ENCODE results near the gene VEZF1. TPM values are rescaled to one million over a fixed set of nuclear protein-coding genes. Genes with fewer than 3 reads are reported as not detected.

The VEZF1 gene
- polyA plus RNA-seq, 3 donors = 28.3 to 40.1 (median 29.0) TPM

DNA sequence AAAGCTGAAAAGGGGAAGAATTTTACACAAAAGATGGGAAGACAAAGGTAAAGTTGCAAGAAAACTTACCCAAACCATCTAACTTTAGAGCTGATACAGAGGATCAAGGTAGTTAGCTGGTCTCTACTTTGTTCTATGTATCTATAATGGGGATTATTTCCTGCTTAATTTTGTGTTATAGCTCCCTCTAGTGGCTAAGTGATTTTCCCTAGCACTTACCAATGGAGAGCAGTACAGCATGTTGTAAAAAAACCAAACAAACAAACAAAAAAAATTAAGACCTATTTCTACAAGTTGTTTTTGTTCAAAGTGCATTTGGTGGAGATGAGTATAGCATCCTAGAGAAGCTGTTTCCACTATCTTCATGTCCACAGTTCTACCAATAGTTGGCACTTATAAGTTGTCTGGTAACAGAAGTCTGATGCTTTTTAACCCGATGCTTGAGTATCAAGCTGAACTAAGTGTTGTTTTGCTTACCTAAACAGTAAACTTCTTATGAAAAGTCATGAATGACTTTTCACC, 11.5 kb upstream of the VEZF1 start:
- DNase-seq = peak; percentile 53 to 76 (median 61)
- H3K4me3 Mint-ChIP-seq = no peak overlapping the region
- Histone ChIP-seq H3K4me2 (replicated peaks; ENCODE audit: extremely low read depth, low read length, poor library complexity, severe bottlenecking) (no peak overlapping the region), H3K79me2 (ENCODE audit: insufficient read depth, low read length) (peaks cover 37% of the 10 kb centered on the region), H4K20me1 (ENCODE audit: insufficient read depth, low read length) (peaks cover 68% of the 10 kb centered on the region), H3K27ac (ENCODE audit: low read depth in 1 of 2, low read length in 2 of 2) (no peak overlapping the region), H3K4me1 (ENCODE audit: control insufficient read depth in 1 of 2, insufficient read depth in 2 of 2, low read length in 2 of 2) (peaks cover under 1 to 9% of the 10 kb centered on the region in 2 donors), H3K4me3 (replicated peaks in 1 of 3; ENCODE audit: low read depth in 2 of 3, low read length in 3 of 3) (no peak overlapping the region), H3K36me3 (replicated peaks in 1 of 2; ENCODE audit: control insufficient read depth in 1 of 2, insufficient read depth in 2 of 2, low read length in 2 of 2) (peaks cover 34 to 70% of the 10 kb centered on the region in 2 donors), H3K9ac (ENCODE audit: insufficient read depth, low read length, poor library complexity, severe bottlenecking) (no peak overlapping the region), H3K9me3 (replicated peaks in 1 of 2; ENCODE audit: control insufficient read depth in 1 of 2, insufficient read depth in 1 of 2, low read length in 2 of 2) (no peaks in the 10 kb centered on the region), H3K27me3 (ENCODE audit: control insufficient read depth in 2 of 2, insufficient read depth in 2 of 2, low read length in 2 of 2) (no peaks in the 10 kb centered on the region), H2AFZ (ENCODE audit: insufficient read depth, low read depth, low read length, poor library complexity, severe bottlenecking) (no peak overlapping the region)
- peaks cover 17% of the 10 kb centered on the region for H3K4me1 Mint-ChIP-seq
- H3K36me3 Mint-ChIP-seq = peaks cover 39 to 41% of the 10 kb centered on the region in 2 donors
- H3K27me3 Mint-ChIP-seq (ENCODE audit: low read depth in 3 of 3) = no peaks in the 10 kb centered on the region
- intact Hi-C loops (cut with micrococcal nuclease) = loop anchor here in 1 of 2 donors (5.0 kb wide), 1 partner anchor 142 kb away; no protein-coding TSS in a partner anchor
- no CpG with 5 or more reads among the region's 1 CpG for WGBS (ENCODE audit: insufficient coverage)
- TF ChIP-seq CTCF (IDR thresholded peaks at IDR 0.05) = peak; percentile 90
- H3K9me3 Mint-ChIP-seq = no peaks in the 10 kb centered on the region
- H3K27ac Mint-ChIP-seq = no peak overlapping the region

- peaks cover 19% of the 10 kb centered on the region for H3K4me1 Mint-ChIP-seq
These were observed 11.0 kb upstream of the VEZF1 start for GRCh38 chr17:57999010-57999495.

More at GRCh38 chr17:57999010-57999495, 11.0 kb upstream of the VEZF1 start:
- Histone ChIP-seq H3K9me3 (replicated peaks in 1 of 2; ENCODE audit: control insufficient read depth in 1 of 2, insufficient read depth in 1 of 2, low read length in 2 of 2) (no peaks in the 10 kb centered on the region), H2AFZ (ENCODE audit: insufficient read depth, low read depth, low read length, poor library complexity, severe bottlenecking) (no peak overlapping the region), H3K4me1 (ENCODE audit: control insufficient read depth in 1 of 2, insufficient read depth in 2 of 2, low read length in 2 of 2) (peaks cover 3 to 8% of the 10 kb centered on the region in 2 donors), H3K27ac (ENCODE audit: low read depth in 1 of 2, low read length in 2 of 2) (no peak overlapping the region), H3K9ac (ENCODE audit: insufficient read depth, low read length, poor library complexity, severe bottlenecking) (no peak overlapping the region), H3K4me2 (replicated peaks; ENCODE audit: extremely low read depth, low read length, poor library complexity, severe bottlenecking) (no peak overlapping the region), H3K36me3 (replicated peaks in 1 of 2; ENCODE audit: control insufficient read depth in 1 of 2, insufficient read depth in 2 of 2, low read length in 2 of 2) (peaks cover 29 to 65% of the 10 kb centered on the region in 2 donors), H3K79me2 (ENCODE audit: insufficient read depth, low read length) (peaks cover 32% of the 10 kb centered on the region), H3K4me3 (replicated peaks in 1 of 3; ENCODE audit: low read depth in 2 of 3, low read length in 3 of 3) (no peak overlapping the region), H3K27me3 (ENCODE audit: control insufficient read depth in 2 of 2, insufficient read depth in 2 of 2, low read length in 2 of 2) (no peaks in the 10 kb centered on the region), H4K20me1 (ENCODE audit: insufficient read depth, low read length) (peaks cover 63% of the 10 kb centered on the region)
- no peak for TF ChIP-seq CTCF (IDR thresholded peaks at IDR 0.05)
- H3K27me3 Mint-ChIP-seq (ENCODE audit: low read depth in 3 of 3) = no peaks in the 10 kb centered on the region
- H3K9me3 Mint-ChIP-seq = no peaks in the 10 kb centered on the region
- H3K36me3 Mint-ChIP-seq = peaks cover 37 to 39% of the 10 kb centered on the region in 2 donors
- intact Hi-C loops (cut with micrococcal nuclease) = loop anchor here in 1 of 2 donors (5.0 kb wide), 1 partner anchor 142 kb away; no protein-coding TSS in a partner anchor
- no peak overlapping the region for H3K27ac Mint-ChIP-seq
- no peak for DNase-seq
- H3K4me3 Mint-ChIP-seq = no peak overlapping the region
